Thyroid gland (tissue), 4 donors: ENCODE data around the gene ENOX1. TPM values are rescaled to one million over a fixed set of nuclear protein-coding genes. Genes with fewer than 3 reads are reported as not detected.

Experiments used
- DNase-seq, 2 donors: peaks; one replicate each; pipeline ENCODE4 v3.0.0-alpha.2; 2019
- H3K27ac ChIP-seq, 3 donors: fragments of 200-600 bp; sonication (generic); 1 replicate in 2 of 3; 2 replicates in 1 of 3; pipeline ENCODE4 v1.5.1; 2016 to 2019; ENCODE audit warnings: mild to moderate bottlenecking in 1 of 3, moderate library complexity in 1 of 3
- H3K27me3 ChIP-seq: fragments of 200-600 bp; sonication (generic); one replicate; pipeline ENCODE4 v1.5.1; 2019
- H3K36me3 ChIP-seq, 2 donors: fragments of 200-600 bp; sonication (generic); one replicate each; pipeline ENCODE4 v1.5.1; 2016 to 2019
- H3K4me1 ChIP-seq, 2 donors: fragments of 200-600 bp; sonication (generic); one replicate each; pipeline ENCODE4 v1.5.1; 2017 to 2019
- H3K4me3 ChIP-seq, 3 donors: fragments of 200-600 bp; sonication (generic); replicated peaks in 1 of 3; 1 replicate in 2 of 3; 2 replicates in 1 of 3; pipeline ENCODE4 v1.5.1; 2016; ENCODE audit warnings: mild to moderate bottlenecking in 1 of 3
- H3K9me3 ChIP-seq: fragments of 200-600 bp; sonication (generic); one replicate; pipeline ENCODE4 v1.5.1; 2017
- CTCF ChIP-seq, 6 experiments: fragments of 200-600 bp in 3 of 6; fragments of 450-650 bp in 3 of 6; sonication (generic) in 3 of 6; IDR thresholded peaks; one replicate each; pipeline ENCODE4 v1.5.1; 2016 to 2019; ENCODE audit warnings: antibody characterized with exemption in 6 of 6, mild to moderate bottlenecking in 2 of 6, inconsistent platforms in 1 of 6, moderate library complexity in 1 of 6
- POLR2A ChIP-seq, 2 donors: fragments of 450-650 bp; IDR thresholded peaks; one replicate each; pipeline ENCODE4 v1.6.1; 2017; ENCODE audit warnings: antibody characterized with exemption in 2 of 2, mild to moderate bottlenecking in 2 of 2, moderate library complexity in 1 of 2
- WGBS, 2 donors: methylation state at CpG; one replicate each; pipeline ENCODE4 v1.1.5; 2017; 5-methylcytosine and 5-hydroxymethylcytosine counted together
- intact Hi-C: fragments of 100-400 bp; cut with DNase I; formaldehyde crosslinking; loops from one replicate; pipeline ENCODE4 v1.15.1; 2023
- total RNA-seq, 4 donors: library from RNA; depleted of rRNA; stranded (reverse); fragments of >200 nt; gene quantifications; one replicate each; pipeline ENCODE4 v1.2.3, GENCODE V29; 2016

Gene ENOX1
- total RNA-seq, 4 donors from 2014 or later: 0.13 to 1.8 (median 0.31) TPM

- intact Hi-C loops: no loop called here
- no peak for TF ChIP-seq POLR2A (IDR thresholded peaks at IDR 0.05)
- no peak for TF ChIP-seq CTCF (IDR thresholded peaks at IDR 0.05)
- no peaks in the 10 kb centered on the region for H3K27me3 ChIP-seq
- DNase-seq: no peak
- H3K4me3 ChIP-seq: no peak overlapping the region
- H3K27ac ChIP-seq: no peak overlapping the region
- H3K9me3 ChIP-seq: no peaks in the 10 kb centered on the region
- no peaks in the 10 kb centered on the region for H3K36me3 ChIP-seq
- 93 to 98% methylated on average over 1 of the region's 1 CpG for WGBS, 2 donors
- H3K4me1 ChIP-seq: no peaks in the 10 kb centered on the region
Measured at GRCh38 chr13:43405457-43405856, 381.3 kb downstream of the ENOX1 start.

- Histone ChIP-seq H3K36me3 (no peaks in the 10 kb centered on the region), H3K9me3 (no peaks in the 10 kb centered on the region), H3K4me1 (no peaks in the 10 kb centered on the region), H3K27me3 (no peaks in the 10 kb centered on the region), H3K27ac (no peak overlapping the region), H3K4me3 (no peak overlapping the region)
- DNase-seq: no peak
- intact Hi-C loops: no loop called here
- TF ChIP-seq POLR2A (IDR thresholded peaks at IDR 0.05) (no peak), CTCF (IDR thresholded peaks at IDR 0.05) (no peak)
- 96 to 98% methylated on average over 1 of the region's 1 CpG for WGBS, 2 donors
Measured at GRCh38 chr13:43402380-43402779, 384.4 kb downstream of the ENOX1 start.

- no peaks in the 10 kb centered on the region for H3K9me3 ChIP-seq
- 76 to 83% methylated on average over 4 of the region's 4 CpGs for WGBS, 2 donors
Measured at GRCh38 chr13:43401361-43401760, 385.4 kb downstream of the ENOX1 start.

GRCh38 chr13:43397111-43397510, 389.7 kb downstream of the ENOX1 start:
- no peak for DNase-seq
- Histone ChIP-seq H3K9me3 (no peaks in the 10 kb centered on the region), H3K36me3 (no peaks in the 10 kb centered on the region), H3K4me1 (no peaks in the 10 kb centered on the region), H3K4me3 (no peak overlapping the region), H3K27ac (no peak overlapping the region), H3K27me3 (no peaks in the 10 kb centered on the region)
- WGBS, 2 donors: 92 to 96% methylated on average over 3 of the region's 3 CpGs
- TF ChIP-seq CTCF (IDR thresholded peaks at IDR 0.05) (no peak), POLR2A (IDR thresholded peaks at IDR 0.05) (no peak)
- intact Hi-C loops: no loop called here

More at GRCh38 chr13:43401361-43401760, 385.4 kb downstream of the ENOX1 start:
- Histone ChIP-seq H3K4me3 (no peak overlapping the region), H3K27me3 (no peaks in the 10 kb centered on the region), H3K27ac (no peak overlapping the region), H3K4me1 (no peaks in the 10 kb centered on the region), H3K36me3 (no peaks in the 10 kb centered on the region)
- no peak for DNase-seq
- no peak for TF ChIP-seq POLR2A (IDR thresholded peaks at IDR 0.05)
- no peak for TF ChIP-seq CTCF (IDR thresholded peaks at IDR 0.05)
- intact Hi-C loops: no loop called here

GRCh38 chr13:43391036-43391435, 395.7 kb downstream of the ENOX1 start:
- Histone ChIP-seq H3K27me3 (no peaks in the 10 kb centered on the region), H3K36me3 (no peaks in the 10 kb centered on the region), H3K9me3 (no peaks in the 10 kb centered on the region), H3K4me3 (no peak overlapping the region), H3K27ac (no peak overlapping the region), H3K4me1 (no peaks in the 10 kb centered on the region)
- 70 to 79% methylated on average over 5 of the region's 5 CpGs for WGBS, 2 donors
- TF ChIP-seq CTCF (IDR thresholded peaks at IDR 0.05) (no peak), POLR2A (IDR thresholded peaks at IDR 0.05) (no peak)
- DNase-seq: no peak
- intact Hi-C loops: no loop called here
